ENCODE results near the gene EPHA10. TPM values are rescaled to one million over a fixed set of nuclear protein-coding genes. Genes with fewer than 3 reads are reported as not detected.
A peak's percentile ranks its signal among the peaks of the same experiment; 100 is the strongest.

EPHA10 gene
- total and polyA plus RNA-seq, 2 donors from 2014 or later, result 0.88 TPM; not detected in 1

GRCh38 chr1:37793773-37794371, 29.0 kb upstream of the EPHA10 start, which contains the start of gene MANEAL:
TSS of gene MANEAL (plus strand) at chr1:37793847. CDS start at chr1:37794183, 336 bp downstream.
- peak; percentile 63 to 85 (median 74) for DNase-seq
- Histone ChIP-seq H3K9ac (ENCODE audit: low read length in 3 of 3) (no peak within 1 kb of the TSS), H3K4me3 (ENCODE audit: low read length in 3 of 3) (peak within 1 kb of the TSS in 2 of 3 donors; percentile 42 to 44), H3K4me1 (ENCODE audit: control insufficient read depth in 2 of 3, insufficient read depth in 2 of 3, low read depth in 1 of 3, low read length in 3 of 3) (no peaks in the 10 kb centered on the region), H3K36me3 (ENCODE audit: control insufficient read depth in 2 of 3, insufficient read depth in 3 of 3, low read length in 3 of 3) (no peaks in the 10 kb centered on the region), H3K27ac (ENCODE audit: low read depth in 2 of 2, low read length in 2 of 2) (no peak within 1 kb of the TSS), H3K27me3 (ENCODE audit: control insufficient read depth, insufficient read depth, low read length) (no peaks in the 10 kb centered on the region), H3K9me3 (ENCODE audit: control insufficient read depth in 2 of 3, insufficient read depth in 1 of 3, low read length in 3 of 3) (no peaks in the 10 kb centered on the region)
- peak; percentile 2 for TF ChIP-seq CTCF (IDR thresholded peaks at IDR 0.05; ENCODE audit: borderline replicate concordance, extremely low read depth, insufficient read depth)
- intact Hi-C loops (cut with DNase I), result no loop called here
- FAIRE-seq, result no peak

- Histone ChIP-seq H3K4me1 (ENCODE audit: control insufficient read depth in 2 of 3, insufficient read depth in 2 of 3, low read depth in 1 of 3, low read length in 3 of 3) (no peaks in the 10 kb centered on the region), H3K4me3 (ENCODE audit: low read length in 3 of 3) (no peak overlapping the region), H3K36me3 (ENCODE audit: control insufficient read depth in 2 of 3, insufficient read depth in 3 of 3, low read length in 3 of 3) (no peaks in the 10 kb centered on the region), H3K27ac (ENCODE audit: low read depth in 2 of 2, low read length in 2 of 2) (no peak overlapping the region), H3K27me3 (ENCODE audit: control insufficient read depth, insufficient read depth, low read length) (no peaks in the 10 kb centered on the region), H3K9me3 (ENCODE audit: control insufficient read depth in 2 of 3, insufficient read depth in 1 of 3, low read length in 3 of 3) (no peaks in the 10 kb centered on the region), H3K9ac (ENCODE audit: low read length in 3 of 3) (no peak overlapping the region)
- no peak for TF ChIP-seq CTCF (IDR thresholded peaks at IDR 0.05; ENCODE audit: borderline replicate concordance, extremely low read depth, insufficient read depth)
- DNase-seq (peak in 1 of 5 donors; percentile 44), FAIRE-seq (no peak)
- intact Hi-C loops (cut with DNase I), result no loop called here
These were observed 28.2 kb upstream of the EPHA10 start for GRCh38 chr1:37792943-37793686.

GRCh38 chr1:37782491-37782890, 17.6 kb upstream of the EPHA10 start:
- no peak for TF ChIP-seq CTCF (IDR thresholded peaks at IDR 0.05; ENCODE audit: borderline replicate concordance, extremely low read depth, insufficient read depth)
- Histone ChIP-seq H3K9me3 (ENCODE audit: control insufficient read depth in 2 of 3, insufficient read depth in 1 of 3, low read length in 3 of 3) (no peaks in the 10 kb centered on the region), H3K36me3 (ENCODE audit: control insufficient read depth in 2 of 3, insufficient read depth in 3 of 3, low read length in 3 of 3) (no peaks in the 10 kb centered on the region), H3K27ac (ENCODE audit: low read depth in 2 of 2, low read length in 2 of 2) (no peak overlapping the region), H3K4me1 (ENCODE audit: control insufficient read depth in 2 of 3, insufficient read depth in 2 of 3, low read depth in 1 of 3, low read length in 3 of 3) (no peaks in the 10 kb centered on the region), H3K9ac (ENCODE audit: low read length in 3 of 3) (no peak overlapping the region), H3K4me3 (ENCODE audit: low read length in 3 of 3) (no peak overlapping the region), H3K27me3 (ENCODE audit: control insufficient read depth, insufficient read depth, low read length) (peaks cover 3% of the 10 kb centered on the region)
- FAIRE-seq, result no peak
- intact Hi-C loops (cut with DNase I), result no loop called here
- no peak for DNase-seq
